ENCODE data around the gene NUMB.

GRCh38 chr14:73372529-73372928 lies 85.8 kb downstream of the NUMB start:
- no peak for TF ChIP-seq CTCF (IDR thresholded peaks at IDR 0.05)
- no peak for TF ChIP-seq EP300 (IDR thresholded peaks at IDR 0.05)
